C4-2B (cell line): ENCODE results near the gene PDE9A.

ENCODE experiments used
- ZFX ChIP-seq: fragments of 450-650 bp; IDR thresholded peaks from 2 replicates; pipeline ENCODE4 v1.6.1; 2017
- TF ChIP-seq, protein P1 (sequence below): fragments of 450-650 bp; conservative IDR thresholded peaks from 2 replicates; pipeline ENCODE4 v1.5.1; 2017; ENCODE audit warnings: mild to moderate bottlenecking

DNA sequence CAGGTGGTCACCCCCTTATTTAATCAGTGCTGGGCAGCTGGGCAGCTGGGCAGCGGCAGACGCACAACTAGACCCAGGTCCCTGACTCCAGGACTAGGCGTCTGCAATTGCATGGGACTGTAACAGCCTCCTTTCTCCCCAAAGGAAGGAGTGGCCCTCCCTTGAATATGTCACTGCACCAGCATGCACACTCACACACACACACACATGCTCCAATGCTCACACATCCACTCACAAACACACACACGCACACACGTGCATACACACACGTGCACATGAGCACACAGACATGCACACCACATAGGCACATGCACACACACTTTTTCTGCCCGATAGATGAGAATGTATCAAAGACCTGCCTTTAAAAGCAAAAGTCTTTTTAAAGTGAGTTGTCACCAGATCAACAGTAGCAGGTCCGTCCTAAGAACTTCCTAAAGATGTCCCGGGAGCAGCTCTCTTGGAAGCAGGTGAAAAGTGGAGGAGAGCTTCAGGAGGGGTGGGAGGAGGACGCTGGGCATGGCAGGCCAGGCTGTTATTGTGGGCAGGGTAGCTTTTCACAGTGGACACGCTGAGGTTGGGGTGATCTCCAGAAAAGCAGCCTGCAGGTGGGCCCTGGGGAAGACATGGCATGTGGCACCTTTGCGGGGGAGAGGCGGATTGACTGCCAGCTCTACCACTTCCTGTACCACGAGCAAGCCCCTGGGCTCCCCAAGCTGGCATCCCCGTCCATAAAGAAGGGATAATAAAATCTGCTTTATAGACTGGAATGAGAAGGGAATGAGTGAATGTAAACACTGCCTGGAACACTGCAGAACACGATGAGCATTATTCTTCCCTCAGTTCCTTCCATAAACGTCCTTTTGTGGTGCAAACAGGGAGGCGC lies 1.7 kb downstream of the PDE9A start:
- TF ChIP-seq, protein P1, sequence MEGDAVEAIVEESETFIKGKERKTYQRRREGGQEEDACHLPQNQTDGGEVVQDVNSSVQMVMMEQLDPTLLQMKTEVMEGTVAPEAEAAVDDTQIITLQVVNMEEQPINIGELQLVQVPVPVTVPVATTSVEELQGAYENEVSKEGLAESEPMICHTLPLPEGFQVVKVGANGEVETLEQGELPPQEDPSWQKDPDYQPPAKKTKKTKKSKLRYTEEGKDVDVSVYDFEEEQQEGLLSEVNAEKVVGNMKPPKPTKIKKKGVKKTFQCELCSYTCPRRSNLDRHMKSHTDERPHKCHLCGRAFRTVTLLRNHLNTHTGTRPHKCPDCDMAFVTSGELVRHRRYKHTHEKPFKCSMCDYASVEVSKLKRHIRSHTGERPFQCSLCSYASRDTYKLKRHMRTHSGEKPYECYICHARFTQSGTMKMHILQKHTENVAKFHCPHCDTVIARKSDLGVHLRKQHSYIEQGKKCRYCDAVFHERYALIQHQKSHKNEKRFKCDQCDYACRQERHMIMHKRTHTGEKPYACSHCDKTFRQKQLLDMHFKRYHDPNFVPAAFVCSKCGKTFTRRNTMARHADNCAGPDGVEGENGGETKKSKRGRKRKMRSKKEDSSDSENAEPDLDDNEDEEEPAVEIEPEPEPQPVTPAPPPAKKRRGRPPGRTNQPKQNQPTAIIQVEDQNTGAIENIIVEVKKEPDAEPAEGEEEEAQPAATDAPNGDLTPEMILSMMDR, result no peak
- TF ChIP-seq ZFX, result no peak
